CD4-positive, CD25-positive, alpha-beta regulatory T cell (primary cell): ENCODE measurements around the gene DNAJB8. TPM values are rescaled to one million over a fixed set of nuclear protein-coding genes. Genes with fewer than 3 reads are reported as not detected.

ENCODE experiments used
- ATAC-seq, 2 donors: fragments of 150-1000 bp; cut with Tn5 transposase; one replicate each; pipeline ENCODE4 v1.10.0; 2021; ENCODE audit warnings: low read depth in 2 of 2, moderate number of reproducible peaks in 2 of 2, moderate library complexity in 1 of 2
- DNase-seq, 3 donors: peaks; one replicate each; pipeline versions ENCODE4 v3.0.0 to v3.0.0-alpha.2; 2012 to 2022; ENCODE audit warnings: mixed read lengths in 1 of 3
- H3K27ac ChIP-seq: one replicate; pipeline ENCODE4 v1.7.0; 2013; ENCODE audit warnings: mild to moderate bottlenecking, low read length; ENCODE audit not compliant: insufficient read depth, poor library complexity, severe bottlenecking
- H3K27me3 ChIP-seq: one replicate; pipeline ENCODE4 v1.7.0; 2013; ENCODE audit warnings: low read length; ENCODE audit not compliant: control insufficient read depth, insufficient read depth
- H3K36me3 ChIP-seq: one replicate; pipeline ENCODE4 v1.7.0; 2013; ENCODE audit warnings: mild to moderate bottlenecking, low read length, moderate library complexity; ENCODE audit not compliant: control insufficient read depth, insufficient read depth
- H3K4me1 ChIP-seq: 2 replicates; pipeline ENCODE4 v1.7.0; 2013; ENCODE audit warnings: mild to moderate bottlenecking, low read length; ENCODE audit not compliant: insufficient read depth, control insufficient read depth, poor library complexity, severe bottlenecking
- H3K4me3 ChIP-seq: one replicate; pipeline ENCODE4 v1.7.0; 2013; ENCODE audit warnings: low read depth, mild to moderate bottlenecking, low read length, moderate library complexity
- H3K9me3 ChIP-seq, 2 experiments: 1 replicate in 1 of 2; 2 replicates in 1 of 2; pipeline ENCODE4 v1.7.0; 2013; ENCODE audit warnings: low read length in 2 of 2, mild to moderate bottlenecking in 1 of 2, moderate library complexity in 1 of 2; ENCODE audit not compliant: control insufficient read depth in 2 of 2
- H3K27ac Mint-ChIP-seq, 3 donors: one replicate each; pipeline ENCODE4 v1.8.0; 2020 to 2022; ENCODE audit warnings: mild to moderate bottlenecking in 3 of 3, mixed read lengths in 3 of 3, moderate library complexity in 2 of 3
- H3K27me3 Mint-ChIP-seq: one replicate; pipeline ENCODE4 v1.8.0; 2022; ENCODE audit warnings: mild to moderate bottlenecking, mixed read lengths
- H3K36me3 Mint-ChIP-seq: one replicate; pipeline ENCODE4 v1.8.0; 2020; ENCODE audit warnings: mixed read lengths
- H3K4me1 Mint-ChIP-seq, 4 donors: one replicate each; pipeline ENCODE4 v1.8.0; 2020 to 2022; ENCODE audit warnings: mixed read lengths in 4 of 4, mild to moderate bottlenecking in 1 of 4
- H3K4me3 Mint-ChIP-seq, 4 donors: one replicate each; pipeline ENCODE4 v1.8.0; 2020 to 2022; ENCODE audit warnings: mild to moderate bottlenecking in 4 of 4, mixed read lengths in 4 of 4, moderate library complexity in 3 of 4
- H3K9me3 Mint-ChIP-seq, 7 donors: one replicate each; pipeline ENCODE4 v1.8.0; 2020 to 2022; ENCODE audit warnings: mixed read lengths in 7 of 7, mild to moderate bottlenecking in 3 of 7, moderate library complexity in 2 of 7
- polyA plus RNA-seq, 4 donors: library from polyadenylated mRNA; unstranded; fragments of 300-500 nt; fragmentation: Illumina TruSeq; gene quantifications; one replicate each; pipeline ENCODE4 v1.2.3, GENCODE V29; 2021
- total RNA-seq: library from RNA; stranded (reverse); gene quantifications from one replicate; pipeline ENCODE4 v1.2.3, GENCODE V29; 2022

Gene DNAJB8
- total and polyA plus RNA-seq, 5 donors from 2014 or later = not detected

- peaks cover 9% of the 10 kb centered on the region for H3K27me3 Mint-ChIP-seq
- H3K27ac Mint-ChIP-seq = no peak overlapping the region
- H3K4me1 ChIP-seq = no peaks in the 10 kb centered on the region
- H3K4me3 ChIP-seq = no peak overlapping the region
- peaks cover 0 to 2% (median 0%) of the 10 kb centered on the region in 4 donors for H3K4me1 Mint-ChIP-seq
- DNase-seq (no peak), ATAC-seq (no peak)
- no peaks in the 10 kb centered on the region for H3K36me3 Mint-ChIP-seq
- H3K27ac ChIP-seq = no peak overlapping the region
- H3K9me3 Mint-ChIP-seq = no peaks in the 10 kb centered on the region
- H3K4me3 Mint-ChIP-seq = no peak overlapping the region
- H3K9me3 ChIP-seq = no peaks in the 10 kb centered on the region
- H3K27me3 ChIP-seq = no peaks in the 10 kb centered on the region
- H3K36me3 ChIP-seq = no peaks in the 10 kb centered on the region
Observed at GRCh38 chr3:128420289-128420688, 46.4 kb downstream of the DNAJB8 start.

- no peaks in the 10 kb centered on the region for H3K9me3 ChIP-seq
- DNase-seq = no peak
- Mint-ChIP-seq H3K4me3 (no peak overlapping the region), H3K9me3 (no peaks in the 10 kb centered on the region), H3K36me3 (no peaks in the 10 kb centered on the region), H3K4me1 (peaks cover 0 to 2% (median 0%) of the 10 kb centered on the region in 4 donors), H3K27ac (no peak overlapping the region), H3K27me3 (peaks cover 6% of the 10 kb centered on the region)
- H3K36me3 ChIP-seq = no peaks in the 10 kb centered on the region
- H3K27me3 ChIP-seq = no peaks in the 10 kb centered on the region
- H3K4me3 ChIP-seq = no peak overlapping the region
- H3K27ac ChIP-seq = no peak overlapping the region
- no peak for ATAC-seq
- H3K4me1 ChIP-seq = no peaks in the 10 kb centered on the region
Observed at GRCh38 chr3:128419311-128419710, 47.4 kb downstream of the DNAJB8 start.

- Histone ChIP-seq H3K36me3 (no peaks in the 10 kb centered on the region), H3K9me3 (no peaks in the 10 kb centered on the region), H3K27ac (no peak overlapping the region), H3K4me3 (no peak overlapping the region), H3K4me1 (no peaks in the 10 kb centered on the region), H3K27me3 (no peaks in the 10 kb centered on the region)
- peaks cover 0 to 2% (median 0%) of the 10 kb centered on the region in 4 donors for H3K4me1 Mint-ChIP-seq
- H3K36me3 Mint-ChIP-seq = no peaks in the 10 kb centered on the region
- no peaks in the 10 kb centered on the region for H3K9me3 Mint-ChIP-seq
- ATAC-seq = no peak
- H3K4me3 Mint-ChIP-seq = no peak overlapping the region
- no peak for DNase-seq
- H3K27me3 Mint-ChIP-seq = peaks cover 3% of the 10 kb centered on the region
- no peak overlapping the region for H3K27ac Mint-ChIP-seq
Observed at GRCh38 chr3:128418900-128419299, 47.8 kb downstream of the DNAJB8 start.

- DNase-seq = no peak
- Histone ChIP-seq H3K4me1 (no peaks in the 10 kb centered on the region), H3K27me3 (no peaks in the 10 kb centered on the region), H3K9me3 (no peaks in the 10 kb centered on the region), H3K36me3 (no peaks in the 10 kb centered on the region), H3K27ac (no peak overlapping the region), H3K4me3 (no peak overlapping the region)
- ATAC-seq = no peak
- H3K27ac Mint-ChIP-seq = no peak overlapping the region
- no peak overlapping the region for H3K4me3 Mint-ChIP-seq
- H3K27me3 Mint-ChIP-seq = no peaks in the 10 kb centered on the region
- H3K9me3 Mint-ChIP-seq = no peaks in the 10 kb centered on the region
- peaks cover 0 to 4% (median under 1%) of the 10 kb centered on the region in 4 donors for H3K4me1 Mint-ChIP-seq
- H3K36me3 Mint-ChIP-seq = no peaks in the 10 kb centered on the region
Observed at GRCh38 chr3:128416578-128417211, 50.0 kb downstream of the DNAJB8 start.

- Histone ChIP-seq H3K9me3 (no peaks in the 10 kb centered on the region), H3K4me1 (no peaks in the 10 kb centered on the region), H3K27me3 (no peaks in the 10 kb centered on the region), H3K4me3 (no peak overlapping the region), H3K36me3 (no peaks in the 10 kb centered on the region), H3K27ac (no peak overlapping the region)
- no peak for DNase-seq
- Mint-ChIP-seq H3K4me1 (peaks cover 0 to 4% (median under 1%) of the 10 kb centered on the region in 4 donors), H3K9me3 (no peaks in the 10 kb centered on the region), H3K27me3 (no peaks in the 10 kb centered on the region), H3K4me3 (no peak overlapping the region), H3K36me3 (no peaks in the 10 kb centered on the region), H3K27ac (no peak overlapping the region)
- ATAC-seq = no peak
Observed at GRCh38 chr3:128415773-128416577, 50.7 kb downstream of the DNAJB8 start.

- H3K4me3 ChIP-seq = no peak overlapping the region
- no peak overlapping the region for H3K27ac ChIP-seq
- peaks cover 0 to 4% (median under 1%) of the 10 kb centered on the region in 4 donors for H3K4me1 Mint-ChIP-seq
- H3K36me3 ChIP-seq = no peaks in the 10 kb centered on the region
- no peak overlapping the region for H3K27ac Mint-ChIP-seq
- no peaks in the 10 kb centered on the region for H3K36me3 Mint-ChIP-seq
- no peaks in the 10 kb centered on the region for H3K4me1 ChIP-seq
- H3K27me3 ChIP-seq = no peaks in the 10 kb centered on the region
- no peak for DNase-seq
- H3K27me3 Mint-ChIP-seq = no peaks in the 10 kb centered on the region
- ATAC-seq = no peak
- no peaks in the 10 kb centered on the region for H3K9me3 Mint-ChIP-seq
- H3K4me3 Mint-ChIP-seq = no peak overlapping the region
- H3K9me3 ChIP-seq = no peaks in the 10 kb centered on the region
Observed at GRCh38 chr3:128415200-128415772, 51.4 kb downstream of the DNAJB8 start.

- H3K36me3 ChIP-seq = no peaks in the 10 kb centered on the region
- no peak overlapping the region for H3K4me3 ChIP-seq
- Mint-ChIP-seq H3K27me3 (no peaks in the 10 kb centered on the region), H3K4me3 (no peak overlapping the region), H3K27ac (no peak overlapping the region), H3K4me1 (peaks cover 0 to 4% (median 0%) of the 10 kb centered on the region in 4 donors), H3K9me3 (no peaks in the 10 kb centered on the region), H3K36me3 (no peaks in the 10 kb centered on the region)
- H3K4me1 ChIP-seq = no peaks in the 10 kb centered on the region
- DNase-seq (no peak), ATAC-seq (peak in 1 of 2 donors; percentile 8)
- no peaks in the 10 kb centered on the region for H3K27me3 ChIP-seq
- no peaks in the 10 kb centered on the region for H3K9me3 ChIP-seq
- no peak overlapping the region for H3K27ac ChIP-seq
Observed at GRCh38 chr3:128413413-128414205, 53.1 kb downstream of the DNAJB8 start.
